Epithelial cell of umbilical artery (primary cell): ENCODE results near the gene NHLH1. TPM values are rescaled to one million over a fixed set of nuclear protein-coding genes. Genes with fewer than 3 reads are reported as not detected.

Source experiments
- total RNA-seq: library from RNA; depleted of rRNA; stranded (reverse); fragments of >200 nt; gene quantifications from 2 replicates; pipeline ENCODE4 v1.2.3, GENCODE V29; 2014

Gene NHLH1
- 0.15 TPM in 1 of 2 replicates, not detected in the other for total RNA-seq

DNA sequence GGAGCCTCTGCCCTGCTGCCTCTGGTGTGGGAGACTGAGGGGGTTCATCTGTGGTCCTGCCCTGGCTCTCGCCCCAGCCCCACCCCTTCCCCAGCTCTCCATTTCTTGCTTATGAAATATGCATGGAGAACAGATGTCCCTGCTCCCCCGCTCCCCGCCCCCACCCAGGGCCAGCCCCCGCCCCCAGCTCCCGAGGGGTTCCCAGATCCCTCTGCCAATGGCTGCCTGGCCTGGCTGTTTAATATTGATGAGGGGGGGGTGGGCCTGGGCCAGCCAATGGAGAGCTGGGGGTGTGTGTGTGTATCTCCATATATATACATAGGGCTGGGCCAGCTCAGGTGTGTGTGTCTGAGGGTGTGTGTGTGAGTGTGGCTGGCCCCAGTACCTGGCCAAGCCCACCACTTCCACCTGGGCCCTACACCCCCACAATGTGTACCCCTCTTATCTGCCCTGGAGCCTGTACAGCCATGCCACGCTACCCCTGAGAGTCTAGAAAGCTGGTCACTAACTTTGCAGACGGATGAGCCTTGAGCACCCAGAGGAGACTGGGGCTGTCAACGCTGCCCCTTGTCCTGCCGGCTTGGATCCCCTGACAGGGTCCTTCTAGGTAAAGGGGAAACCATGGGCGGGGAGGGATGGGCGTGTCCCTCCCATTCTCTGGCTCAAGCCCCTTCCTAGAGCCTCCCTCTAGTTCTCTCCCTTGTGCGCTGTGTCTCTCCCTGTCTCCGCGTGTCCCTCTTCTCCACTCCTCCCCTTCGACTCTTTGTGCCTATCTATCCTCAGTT is at the start of gene NHLH1:
Gene NHLH1 (plus strand): TSS at position 341 of the 785 bp plus-strand sequence. CDS start 3,661 bp downstream, outside the sequence.

DNA sequence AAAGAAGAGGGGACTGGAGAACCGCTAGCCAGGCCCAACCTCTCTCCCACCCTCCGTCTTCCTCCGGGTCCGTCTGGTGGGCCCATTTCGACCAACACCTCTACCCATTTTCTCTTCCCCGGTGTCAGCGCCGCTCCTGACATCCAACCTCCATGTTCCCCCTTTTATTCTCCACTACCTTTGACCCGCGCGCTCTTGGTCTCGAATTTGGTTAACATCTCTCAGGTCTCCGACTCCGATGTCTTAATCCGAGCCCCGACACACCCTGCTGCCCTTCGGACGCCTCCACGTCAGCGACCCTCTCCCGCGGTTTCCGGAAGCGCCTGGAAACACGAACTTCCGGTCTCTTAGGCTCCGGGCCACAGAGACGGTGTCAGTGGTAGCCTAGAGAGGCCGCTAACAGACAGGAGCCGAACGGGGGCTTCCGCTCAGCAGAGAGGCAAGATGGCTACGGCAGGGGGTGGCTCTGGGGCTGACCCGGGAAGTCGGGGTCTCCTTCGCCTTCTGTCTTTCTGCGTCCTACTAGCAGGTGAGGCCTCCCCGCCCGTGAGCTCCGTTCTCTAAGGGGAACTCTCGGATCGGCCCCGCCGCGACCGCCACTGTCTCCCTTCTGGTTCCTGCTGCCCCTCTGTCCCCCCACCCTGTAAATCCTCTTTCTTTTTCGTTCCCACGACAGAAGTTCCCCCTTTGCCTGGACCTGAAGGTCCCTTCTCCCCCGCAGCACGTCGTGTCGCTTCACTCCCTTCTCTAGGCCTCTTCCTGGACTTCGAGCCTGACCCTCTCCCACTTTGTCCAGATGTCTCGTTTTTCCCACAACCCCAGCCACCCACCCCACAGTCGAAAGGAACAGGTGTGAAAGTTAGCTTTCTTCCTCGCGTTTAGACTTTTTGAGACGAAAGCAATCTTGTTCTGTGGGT is 23.7 kb upstream of the NHLH1 start, which contains the start of the genes COPA and NCSTN:
Gene COPA (minus strand): TSS at position 298 of the 917 bp plus-strand sequence. CDS start 80 bp downstream, at position 218.
Gene NCSTN (plus strand): TSS at position 431 of the 917 bp plus-strand sequence. CDS start 14 bp downstream, at position 445.

GRCh38 chr1:160400223-160400645 is 33.4 kb downstream of the NHLH1 start, which contains the start of gene VANGL2:
TSS of gene VANGL2 (plus strand) at chr1:160400564. CDS start at chr1:160415838, 15,274 bp downstream.

Other genes with a start within 250 kb of the NHLH1 start
- not detected in 2 replicates for gene ATP1A4, start 215.5 kb upstream of the NHLH1 start, total RNA-seq
- not detected in 2 replicates for gene CASQ1, start 176.5 kb upstream of the NHLH1 start, total RNA-seq
- 51.5 and 54.9 TPM in 2 replicates for gene PEA15, start 161.7 kb upstream of the NHLH1 start, total RNA-seq
- 68.2 and 82.1 TPM in 2 replicates for gene DCAF8, start 104.5 kb upstream of the NHLH1 start, total RNA-seq
- gene PEX19, start 81.9 kb upstream of the NHLH1 start, total RNA-seq, result 25.8 and 29.9 TPM in 2 replicates
- 259 and 315 TPM in 2 replicates for gene COPA, start 23.8 kb upstream of the NHLH1 start, total RNA-seq
- 82.8 and 93.3 TPM in 2 replicates for gene NCSTN, start 23.7 kb upstream of the NHLH1 start, total RNA-seq
- gene VANGL2, start 33.5 kb downstream of the NHLH1 start, total RNA-seq, result not detected in 2 replicates
- gene SLAMF6, start 156.2 kb downstream of the NHLH1 start, total RNA-seq, result not detected in 2 replicates
- gene CD84, start 212.4 kb downstream of the NHLH1 start, total RNA-seq, result not detected in 2 replicates